ENCODE measurements around the gene ATP5F1A. TPM values are rescaled to one million over a fixed set of nuclear protein-coding genes. Genes with fewer than 3 reads are reported as not detected.

The ATP5F1A gene
- total and polyA plus RNA-seq, 2 of the 4 experiments (the other 2 are of a cell fraction) = 543 to 1,085 TPM

DNA sequence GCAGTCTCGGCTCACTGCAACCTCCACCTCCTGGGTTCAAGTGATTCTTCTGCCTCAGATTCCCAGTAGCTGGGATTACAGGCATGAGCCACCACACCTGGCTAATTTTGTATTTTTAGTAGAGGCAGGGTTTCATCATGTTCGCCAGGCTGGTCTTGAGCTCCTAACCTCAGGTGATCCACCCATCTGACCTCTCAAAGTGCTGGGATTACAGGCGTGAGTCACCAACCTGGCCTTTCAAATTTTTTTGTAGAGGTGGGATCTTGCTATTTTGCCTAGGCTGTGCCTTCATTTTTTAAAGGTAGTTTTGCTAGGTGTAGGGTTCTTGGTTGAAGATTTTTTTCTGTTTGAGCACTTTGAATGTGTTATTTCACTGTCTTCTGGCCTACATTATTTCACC is 12.3 kb upstream of the ATP5F1A start:
- no peak for TF ChIP-seq NFE2L2 (IDR thresholded peaks at IDR 0.05; ENCODE audit: low read depth, low read length)
- TF ChIP-seq CEBPB (IDR thresholded peaks at IDR 0.05; ENCODE audit: low read depth, low read length) = no peak
- no peak for TF ChIP-seq POLR2A (IDR thresholded peaks at IDR 0.05; ENCODE audit: low read depth, low read length)
- no peak for TF ChIP-seq RFX5 (IDR thresholded peaks at IDR 0.05; ENCODE audit: low read depth, low read length)
- no peak for TF ChIP-seq RCOR1 (IDR thresholded peaks at IDR 0.05; ENCODE audit: insufficient replicate concordance, low read length)
- no peak for TF ChIP-seq CTCF (conservative IDR thresholded peaks at IDR 0.05; ENCODE audit: low read depth, low read length)
- TF ChIP-seq USF2 (IDR thresholded peaks at IDR 0.05; ENCODE audit: low read depth, low read length) = no peak
- TF ChIP-seq FOS (IDR thresholded peaks at IDR 0.05; ENCODE audit: low read depth, low read length) = no peak
- TF ChIP-seq, protein P1, sequence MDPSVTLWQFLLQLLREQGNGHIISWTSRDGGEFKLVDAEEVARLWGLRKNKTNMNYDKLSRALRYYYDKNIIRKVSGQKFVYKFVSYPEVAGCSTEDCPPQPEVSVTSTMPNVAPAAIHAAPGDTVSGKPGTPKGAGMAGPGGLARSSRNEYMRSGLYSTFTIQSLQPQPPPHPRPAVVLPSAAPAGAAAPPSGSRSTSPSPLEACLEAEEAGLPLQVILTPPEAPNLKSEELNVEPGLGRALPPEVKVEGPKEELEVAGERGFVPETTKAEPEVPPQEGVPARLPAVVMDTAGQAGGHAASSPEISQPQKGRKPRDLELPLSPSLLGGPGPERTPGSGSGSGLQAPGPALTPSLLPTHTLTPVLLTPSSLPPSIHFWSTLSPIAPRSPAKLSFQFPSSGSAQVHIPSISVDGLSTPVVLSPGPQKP (IDR thresholded peaks at IDR 0.05; ENCODE audit: borderline replicate concordance, low read depth, low read length) = no peak
- no peak for TF ChIP-seq MAZ (IDR thresholded peaks at IDR 0.05; ENCODE audit: borderline replicate concordance, low read depth, low read length)
- no peak for TF ChIP-seq BHLHE40 (IDR thresholded peaks at IDR 0.05; ENCODE audit: low read depth, low read length)
- TF ChIP-seq RAD21 (IDR thresholded peaks at IDR 0.05; ENCODE audit: low read length) = no peak
- no peak for TF ChIP-seq MXI1 (IDR thresholded peaks at IDR 0.05; ENCODE audit: borderline replicate concordance, low read depth, low read length)
- H4K8ac ChIP-seq (ENCODE audit: low read depth in 2 of 2, low read length in 2 of 2) = no peak overlapping the region
- dilution Hi-C loops (cut with HindIII; ENCODE audit: low sequenced_read_pairs, unreplicated experiment) = no loop called here
- H2BK5ac ChIP-seq (ENCODE audit: low read depth, low read length, poor library complexity, severe bottlenecking) = no peak overlapping the region
- no peak overlapping the region for H3K9ac ChIP-seq (ENCODE audit: low read depth, low read length)
- no peak overlapping the region for H3K27ac ChIP-seq (ENCODE audit: insufficient read depth, low read length)
- H3K79me1 ChIP-seq (ENCODE audit: low read depth in 1 of 2, low read length in 2 of 2) = peaks cover 15 to 17% of the 10 kb centered on the region in 2 experiments
- no peak overlapping the region for H3K18ac ChIP-seq (ENCODE audit: low read depth, low read length)
- no peak overlapping the region for H3K4me2 ChIP-seq (ENCODE audit: low read depth, low read length)
- no peak overlapping the region for H2AFZ ChIP-seq (replicated peaks; ENCODE audit: low read length, poor library complexity)
- H3K9me3 ChIP-seq (ENCODE audit: control insufficient read depth, insufficient read depth, low read length) = no peaks in the 10 kb centered on the region
- no peak overlapping the region for H3K56ac ChIP-seq (ENCODE audit: extremely low read depth, insufficient read depth, low read length)
- no peak overlapping the region for H3K14ac ChIP-seq (replicated peaks; ENCODE audit: low read depth, low read length)
- intact Hi-C loops (cut with micrococcal nuclease) = no loop called here
- no peak overlapping the region for H2BK20ac ChIP-seq (ENCODE audit: low read depth, low read length)
- no peak overlapping the region for H4K91ac ChIP-seq (ENCODE audit: insufficient read depth, low read depth, low read length)
- no peak overlapping the region for H3K4me3 ChIP-seq (ENCODE audit: insufficient read depth, low read depth, low read length)
- DNase-seq (no peak), ATAC-seq (ENCODE audit: low read depth) (no peak)
- no peak overlapping the region for H3K4ac ChIP-seq (ENCODE audit: low read depth, low read length)
- no peaks in the 10 kb centered on the region for H3K4me1 ChIP-seq (ENCODE audit: control insufficient read depth, insufficient read depth, low read length)
- H2BK120ac ChIP-seq (ENCODE audit: low read depth, low read length) = no peak overlapping the region
- no peak overlapping the region for H3K23ac ChIP-seq (ENCODE audit: low read depth, low read length)
- no peak overlapping the region for H2AK5ac ChIP-seq (ENCODE audit: low read depth, low read length)
- CTCF ChIA-PET = interaction anchor here (0.7 kb wide), 1 partner anchor 461 kb away, joined by 3 read pairs; no protein-coding TSS in a partner anchor
- in situ Hi-C loops (cut with MboI; ENCODE audit: low sequenced_read_pairs) = no loop called here
- H2BK15ac ChIP-seq (ENCODE audit: low read depth, low read length) = no peak overlapping the region
- no TSS peak for BruUV-seq (replicated peaks)
- H3K36me3 ChIP-seq (ENCODE audit: control insufficient read depth, insufficient read depth, low read length) = peaks cover 9% of the 10 kb centered on the region
- H4K20me1 ChIP-seq (ENCODE audit: insufficient read depth, low read length) = no peaks in the 10 kb centered on the region
- WGBS, 2 experiments (ENCODE audit: extremely low coverage in 2 of 2, insufficient read length in 1 of 2) = no CpG with 5 or more reads among the region's 3 CpGs
- POLR2A ChIA-PET (ENCODE audit: unreplicated experiment) = interaction anchor here (0.6 kb wide), 1 partner anchor 1108 kb away, joined by 6 read pairs; no protein-coding TSS in a partner anchor
- no peak overlapping the region for H4K5ac ChIP-seq (ENCODE audit: low read depth, low read length)
- H3K27me3 ChIP-seq (ENCODE audit: control insufficient read depth, insufficient read depth, low read length) = no peaks in the 10 kb centered on the region
- H3K9me1 ChIP-seq (ENCODE audit: insufficient read depth, low read length) = peaks cover 6% of the 10 kb centered on the region; the same call in 1 of the 2 replicates
- H2AK9ac ChIP-seq (replicated peaks; ENCODE audit: low read depth, low read length, poor library complexity) = no peak overlapping the region

All from IMR-90 (cell line).